Ascending aorta (tissue), 2 donors: ENCODE data around the gene OPA3. TPM values are rescaled to one million over a fixed set of nuclear protein-coding genes. Genes with fewer than 3 reads are reported as not detected.

ENCODE experiments used
- DNase-seq, 2 donors: peaks; one replicate each; pipeline ENCODE4 v3.0.0-alpha.2; 2019; ENCODE audit warnings: low spot score in 2 of 2
- H3K27ac ChIP-seq, 2 donors: fragments of 200-600 bp; sonication (generic); one replicate each; pipeline ENCODE4 v1.5.1; 2016 to 2017; ENCODE audit warnings: mild to moderate bottlenecking in 1 of 2
- H3K27me3 ChIP-seq: fragments of 200-600 bp; sonication (generic); one replicate; pipeline ENCODE4 v1.5.1; 2017
- H3K36me3 ChIP-seq, 2 donors: fragments of 200-600 bp; sonication (generic); one replicate each; pipeline ENCODE4 v1.5.1; 2016
- H3K4me1 ChIP-seq, 2 donors: fragments of 200-600 bp; sonication (generic); one replicate each; pipeline ENCODE4 v1.5.1; 2016 to 2017; ENCODE audit warnings: mild to moderate bottlenecking in 1 of 2
- H3K4me3 ChIP-seq, 2 donors: fragments of 200-600 bp; sonication (generic); one replicate each; pipeline ENCODE4 v1.5.1; 2016 to 2017; ENCODE audit warnings: mild to moderate bottlenecking in 1 of 2
- H3K9me3 ChIP-seq, 2 donors: fragments of 200-600 bp; sonication (generic); one replicate each; pipeline ENCODE4 v1.5.1; 2016
- CTCF ChIP-seq, 3 experiments: fragments of 200-600 bp in 2 of 3; fragments of 450-650 bp in 1 of 3; sonication (generic) in 2 of 3; IDR thresholded peaks; one replicate each; pipeline ENCODE4 v1.5.1; 2016 to 2019; ENCODE audit warnings: antibody characterized with exemption in 3 of 3, mild to moderate bottlenecking in 1 of 3, moderate library complexity in 1 of 3
- intact Hi-C: fragments of 100-400 bp; cut with DNase I; formaldehyde crosslinking; loops from one replicate; pipeline ENCODE4 v1.15.1; 2023
- total RNA-seq: library from RNA; depleted of rRNA; stranded (reverse); fragments of >200 nt; gene quantifications from one replicate; pipeline ENCODE4 v1.1.0, GENCODE V29; 2016

OPA3 gene
- total RNA-seq, 1 donor from 2014 or later = 4.5 TPM

GRCh38 chr19:45547965-45548609 lies 36.5 kb downstream of the OPA3 start:
- intact Hi-C loops = no loop called here
- TF ChIP-seq CTCF (IDR thresholded peaks at IDR 0.05) = no peak
- Histone ChIP-seq H3K27me3 (no peaks in the 10 kb centered on the region), H3K4me1 (no peaks in the 10 kb centered on the region), H3K9me3 (no peaks in the 10 kb centered on the region), H3K36me3 (peaks cover 0 to 3% of the 10 kb centered on the region in 2 donors), H3K4me3 (no peak overlapping the region), H3K27ac (no peak overlapping the region)
- no peak for DNase-seq

GRCh38 chr19:45547211-45547770 lies 37.3 kb downstream of the OPA3 start:
- H3K27me3 ChIP-seq = no peaks in the 10 kb centered on the region
- DNase-seq = no peak
- no peaks in the 10 kb centered on the region for H3K4me1 ChIP-seq
- intact Hi-C loops = no loop called here
- no peak overlapping the region for H3K4me3 ChIP-seq
- no peaks in the 10 kb centered on the region for H3K36me3 ChIP-seq
- no peak for TF ChIP-seq CTCF (IDR thresholded peaks at IDR 0.05)
- no peak overlapping the region for H3K27ac ChIP-seq
- no peaks in the 10 kb centered on the region for H3K9me3 ChIP-seq

- TF ChIP-seq CTCF (IDR thresholded peaks at IDR 0.05) = no peak
- DNase-seq = no peak
- no peak overlapping the region for H3K27ac ChIP-seq
- H3K4me3 ChIP-seq = no peak overlapping the region
- H3K36me3 ChIP-seq = no peaks in the 10 kb centered on the region
- intact Hi-C loops = no loop called here
- H3K4me1 ChIP-seq = no peaks in the 10 kb centered on the region
- no peaks in the 10 kb centered on the region for H3K9me3 ChIP-seq
- H3K27me3 ChIP-seq = no peaks in the 10 kb centered on the region
Observed at GRCh38 chr19:45542234-45542668, 42.4 kb downstream of the OPA3 start.

GRCh38 chr19:45539459-45539858 lies 45.1 kb downstream of the OPA3 start:
- intact Hi-C loops = no loop called here
- Histone ChIP-seq H3K4me1 (no peaks in the 10 kb centered on the region), H3K4me3 (no peak overlapping the region), H3K27me3 (no peaks in the 10 kb centered on the region), H3K36me3 (no peaks in the 10 kb centered on the region), H3K27ac (no peak overlapping the region), H3K9me3 (no peaks in the 10 kb centered on the region)
- no peak for DNase-seq
- TF ChIP-seq CTCF (IDR thresholded peaks at IDR 0.05) = no peak

GRCh38 chr19:45531349-45531748 lies 53.3 kb downstream of the OPA3 start:
- DNase-seq = no peak
- Histone ChIP-seq H3K27me3 (peaks cover 2% of the 10 kb centered on the region), H3K4me3 (no peak overlapping the region), H3K9me3 (no peaks in the 10 kb centered on the region), H3K4me1 (peaks cover 0 to 8% of the 10 kb centered on the region in 2 donors), H3K27ac (no peak overlapping the region), H3K36me3 (peaks cover 3 to 8% of the 10 kb centered on the region in 2 donors)
- TF ChIP-seq CTCF (IDR thresholded peaks at IDR 0.05) = no peak
- intact Hi-C loops = no loop called here
